HepG2 (cell line): ENCODE measurements around the gene NAIF1. TPM values are rescaled to one million over a fixed set of nuclear protein-coding genes. Genes with fewer than 3 reads are reported as not detected.

ENCODE experiments used
- CBX2 ChIP-seq, 2 experiments: fragments of 200-600 bp in 1 of 2; sonication (generic); formaldehyde crosslinking in 1 of 2; IDR thresholded peaks; 2 replicates each; pipeline versions ENCODE4 v1.7.0 to v1.8.1; 2018 to 2022; ENCODE audit warnings: low read depth in 2 of 2, low read length in 1 of 2, mild to moderate bottlenecking in 1 of 2, missing genetic modification reagents in 1 of 2
- EED ChIP-seq: sonication (generic); formaldehyde crosslinking; IDR thresholded peaks from 2 replicates; pipeline ENCODE4 v1.5.0; 2020; ENCODE audit warnings: mild to moderate bottlenecking, missing genetic modification reagents
- KDM5A ChIP-seq: fragments of 200-600 bp; sonication (generic); IDR thresholded peaks from 2 replicates; pipeline ENCODE4 v1.7.0; 2018; ENCODE audit warnings: antibody characterized with exemption, mild to moderate bottlenecking, low read length, borderline replicate concordance
- KMT2A ChIP-seq: sonication (generic); formaldehyde crosslinking; IDR thresholded peaks from 2 replicates; pipeline ENCODE4 v1.4.0; 2020; ENCODE audit warnings: missing genetic modification reagents
- LCORL ChIP-seq, 2 experiments: fragments of 450-650 bp in 1 of 2; sonication (generic) in 1 of 2; formaldehyde crosslinking in 1 of 2; IDR thresholded peaks; 2 replicates each; pipeline versions ENCODE4 v1.5.0 to v1.6.1; 2017 to 2020; ENCODE audit warnings: antibody characterized with exemption in 1 of 2, missing genetic modification reagents in 1 of 2
- MAFG ChIP-seq: sonication (generic); formaldehyde crosslinking; IDR thresholded peaks from 2 replicates; pipeline ENCODE4 v1.5.1; 2020; ENCODE audit warnings: mild to moderate bottlenecking, missing genetic modification reagents
- MATR3 ChIP-seq: sonication (generic); formaldehyde crosslinking; IDR thresholded peaks from 2 replicates; pipeline ENCODE4 v1.4.0; 2020; ENCODE audit warnings: missing genetic modification reagents
- MED8 ChIP-seq: sonication (generic); formaldehyde crosslinking; IDR thresholded peaks from 2 replicates; pipeline ENCODE4 v1.8.1; 2023; ENCODE audit warnings: mild to moderate bottlenecking, missing genetic modification reagents; ENCODE audit not compliant: insufficient replicate concordance
- NFAT5 ChIP-seq: sonication (generic); formaldehyde crosslinking; IDR thresholded peaks from 2 replicates; pipeline ENCODE4 v1.4.0; 2020; ENCODE audit warnings: missing genetic modification reagents
- PRDM10 ChIP-seq: sonication (generic); formaldehyde crosslinking; IDR thresholded peaks from 2 replicates; pipeline ENCODE4 v1.4.0; 2020; ENCODE audit warnings: low read depth, missing genetic modification reagents
- ZNF644 ChIP-seq: IDR thresholded peaks from 2 replicates; pipeline ENCODE4 v1.6.1; 2016; ENCODE audit warnings: low read depth
- ZNF737 ChIP-seq: sonication (generic); formaldehyde crosslinking; IDR thresholded peaks from 2 replicates; pipeline ENCODE4 v1.5.0; 2020; ENCODE audit warnings: missing genetic modification reagents, mild to moderate bottlenecking, borderline replicate concordance
- ZNF839 ChIP-seq: sonication (generic); formaldehyde crosslinking; IDR thresholded peaks from 2 replicates; pipeline ENCODE4 v1.4.0; 2020; ENCODE audit warnings: missing genetic modification reagents, mild to moderate bottlenecking, borderline replicate concordance
- ZSCAN31 ChIP-seq: sonication (generic); formaldehyde crosslinking; IDR thresholded peaks from 2 replicates; pipeline ENCODE4 v1.5.0; 2020; ENCODE audit warnings: low read depth, mild to moderate bottlenecking, missing genetic modification reagents
- polyA plus RNA-seq, 8 experiments: library from polyadenylated mRNA; depleted of rRNA in 3 of 8; stranded (reverse) in 7 of 8; unstranded in 1 of 8; fragments of >200 nt; fragmentation: Illumina TruSeq in 4 of 8; extraction: Trizol in 4 of 8; gene quantifications; 2 replicates each; pipeline versions ENCODE4 v1.2.1 to v1.2.3, GENCODE V29; 2011 to 2016; ENCODE audit warnings: low read depth in 4 of 8, missing spikeins in 1 of 8, mixed read lengths in 1 of 8; ENCODE audit not compliant: insufficient read depth in 1 of 8
- total RNA-seq, 5 experiments: library from RNA; depleted of rRNA; stranded (reverse); fragments of >200 nt; fragmentation: Illumina TruSeq; extraction: Trizol; gene quantifications; 2 replicates each; pipeline ENCODE4 v1.2.3, GENCODE V29; 2016; ENCODE audit warnings: low read depth in 1 of 5
- TF ChIP-seq, protein P1 (sequence below): sonication (generic); formaldehyde crosslinking; IDR thresholded peaks from 2 replicates; pipeline ENCODE4 v1.9.0; 2021; ENCODE audit warnings: missing genetic modification reagents, mild to moderate bottlenecking, borderline replicate concordance
- TF ChIP-seq, protein P2 (sequence below): IDR thresholded peaks from 2 replicates; pipeline ENCODE4 v1.6.1; 2016; ENCODE audit warnings: missing biosample characterization, missing genetic modification reagents, low read depth

NAIF1 gene
- total and polyA plus RNA-seq, 2 of the 13 experiments (the other 11 are each of a cell fraction or from before 2014, with no cell fraction given), result 6.0 to 6.9 TPM

DNA sequence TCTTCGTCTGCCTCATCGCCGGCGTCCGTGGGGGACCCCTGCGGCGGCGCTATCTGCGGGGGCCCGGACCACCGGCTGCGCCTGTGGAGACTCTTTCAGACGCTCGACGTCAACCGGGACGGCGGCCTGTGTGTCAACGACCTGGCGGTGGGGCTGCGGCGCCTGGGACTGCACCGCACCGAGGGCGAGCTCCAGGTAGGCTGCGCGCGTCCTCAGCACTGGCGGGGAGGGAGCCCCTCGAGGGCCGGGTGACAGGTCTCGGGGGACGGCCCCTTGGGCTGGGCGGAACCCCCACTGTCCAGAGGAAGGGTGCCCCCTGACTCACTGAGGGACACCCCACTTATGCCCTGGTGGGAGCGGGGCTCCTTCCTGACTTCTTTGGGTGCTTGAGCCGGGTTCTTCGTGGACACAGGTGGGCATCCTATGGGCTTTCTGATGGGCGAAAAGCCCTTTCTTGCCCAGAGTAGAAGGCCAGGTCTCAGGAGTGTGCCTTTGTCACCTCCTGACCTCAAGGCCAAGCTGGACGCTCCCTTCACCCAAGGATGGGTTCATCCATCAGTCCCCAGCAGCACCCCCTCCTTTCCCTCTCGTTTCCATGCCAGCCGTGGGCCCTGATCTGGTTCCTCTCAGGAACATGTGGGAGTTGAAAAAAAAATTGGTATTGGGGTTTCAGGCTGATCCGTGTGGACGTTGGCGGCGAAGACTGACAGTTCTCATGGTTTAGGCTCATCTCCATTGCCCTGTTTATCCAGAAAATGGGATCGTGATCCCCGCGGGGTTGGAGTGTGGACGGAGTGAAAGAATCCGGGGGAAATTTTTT is 1.5 kb upstream of the NAIF1 start (continued):
- TF ChIP-seq NFAT5 (CRISPR knock-in tag) (peak; percentile 64; the same call in 1 of the 2 replicates), MED8 (CRISPR knock-in tag) (no peak), ZNF839 (CRISPR knock-in tag) (0 out of 2 replicates have a peak, but pooled peaks have one; percentile 32), ZNF737 (CRISPR knock-in tag) (no peak), ZNF644 (CRISPR knock-in tag) (no peak), EED (CRISPR knock-in tag) (peak; percentile 38; the same call in 1 of the 2 replicates), KMT2A (peak; percentile 59; the same call in 1 of the 2 replicates), MAFG (CRISPR knock-in tag) (no peak), LCORL (IDR thresholded peaks at IDR 0.05) (no peak), LCORL (CRISPR knock-in tag; IDR thresholded peaks at IDR 0.05) (no peak), PRDM10 (CRISPR knock-in tag) (no peak), ZSCAN31 (CRISPR knock-in tag) (no peak), MATR3 (CRISPR knock-in tag) (no peak), KDM5A (no peak), CBX2 (IDR thresholded peaks at IDR 0.05; ENCODE audit: low read depth, low read length) (no peak), CBX2 (CRISPR knock-in tag; IDR thresholded peaks at IDR 0.05; ENCODE audit: low read depth) (no peak)
- TF ChIP-seq, protein P1, sequence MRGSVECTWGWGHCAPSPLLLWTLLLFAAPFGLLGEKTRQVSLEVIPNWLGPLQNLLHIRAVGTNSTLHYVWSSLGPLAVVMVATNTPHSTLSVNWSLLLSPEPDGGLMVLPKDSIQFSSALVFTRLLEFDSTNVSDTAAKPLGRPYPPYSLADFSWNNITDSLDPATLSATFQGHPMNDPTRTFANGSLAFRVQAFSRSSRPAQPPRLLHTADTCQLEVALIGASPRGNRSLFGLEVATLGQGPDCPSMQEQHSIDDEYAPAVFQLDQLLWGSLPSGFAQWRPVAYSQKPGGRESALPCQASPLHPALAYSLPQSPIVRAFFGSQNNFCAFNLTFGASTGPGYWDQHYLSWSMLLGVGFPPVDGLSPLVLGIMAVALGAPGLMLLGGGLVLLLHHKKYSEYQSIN, result no peak
- TF ChIP-seq, protein P2, sequence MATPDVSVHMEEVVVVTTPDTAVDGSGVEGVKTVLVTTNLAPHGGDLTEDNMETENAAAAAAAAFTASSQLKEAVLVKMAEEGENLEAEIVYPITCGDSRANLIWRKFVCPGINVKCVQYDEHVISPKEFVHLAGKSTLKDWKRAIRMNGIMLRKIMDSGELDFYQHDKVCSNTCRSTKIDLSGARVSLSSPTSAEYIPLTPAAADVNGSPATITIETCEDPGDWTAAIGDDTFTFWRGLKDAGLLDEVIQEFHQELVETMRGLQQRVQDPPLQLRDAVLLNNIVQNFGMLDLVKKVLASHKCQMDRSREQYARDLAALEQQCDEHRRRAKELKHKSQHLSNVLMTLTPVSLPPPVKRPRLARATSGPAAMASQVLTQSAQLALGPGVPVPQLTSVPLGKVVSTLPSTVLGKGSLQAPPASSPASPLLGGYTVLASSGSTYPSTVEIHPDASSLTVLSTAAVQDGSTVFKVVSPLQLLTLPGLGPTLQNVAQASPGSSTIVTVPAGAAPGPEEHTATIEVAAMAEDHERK (CRISPR knock-in tag), result no peak
